ENCODE measurements around the gene APOBR. TPM values are rescaled to one million over a fixed set of nuclear protein-coding genes. Genes with fewer than 3 reads are reported as not detected.
"Not testable (repeated sequence)": the region's sequence is repeated elsewhere in the genome, so short reads cannot be mapped to it uniquely, and the experiment has no call there.

Gene APOBR
- total RNA-seq, 2 experiments from 2014 or later = 0.47 to 3.4 TPM

- H3K4me2 ChIP-seq (ENCODE audit: low read length) = no peak overlapping the region
- no peak for TF ChIP-seq EZH2phosphoT487 (IDR thresholded peaks at IDR 0.05; ENCODE audit: borderline replicate concordance, low read depth, low read length)
- TF ChIP-seq, protein P1, sequence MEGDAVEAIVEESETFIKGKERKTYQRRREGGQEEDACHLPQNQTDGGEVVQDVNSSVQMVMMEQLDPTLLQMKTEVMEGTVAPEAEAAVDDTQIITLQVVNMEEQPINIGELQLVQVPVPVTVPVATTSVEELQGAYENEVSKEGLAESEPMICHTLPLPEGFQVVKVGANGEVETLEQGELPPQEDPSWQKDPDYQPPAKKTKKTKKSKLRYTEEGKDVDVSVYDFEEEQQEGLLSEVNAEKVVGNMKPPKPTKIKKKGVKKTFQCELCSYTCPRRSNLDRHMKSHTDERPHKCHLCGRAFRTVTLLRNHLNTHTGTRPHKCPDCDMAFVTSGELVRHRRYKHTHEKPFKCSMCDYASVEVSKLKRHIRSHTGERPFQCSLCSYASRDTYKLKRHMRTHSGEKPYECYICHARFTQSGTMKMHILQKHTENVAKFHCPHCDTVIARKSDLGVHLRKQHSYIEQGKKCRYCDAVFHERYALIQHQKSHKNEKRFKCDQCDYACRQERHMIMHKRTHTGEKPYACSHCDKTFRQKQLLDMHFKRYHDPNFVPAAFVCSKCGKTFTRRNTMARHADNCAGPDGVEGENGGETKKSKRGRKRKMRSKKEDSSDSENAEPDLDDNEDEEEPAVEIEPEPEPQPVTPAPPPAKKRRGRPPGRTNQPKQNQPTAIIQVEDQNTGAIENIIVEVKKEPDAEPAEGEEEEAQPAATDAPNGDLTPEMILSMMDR (conservative IDR thresholded peaks at IDR 0.05; ENCODE audit: low read length) = no peak
- no peak overlapping the region for H3K4me3 ChIP-seq (ENCODE audit: low read depth, low read length, poor library complexity, severe bottlenecking)
- intact Hi-C loops (cut with micrococcal nuclease; ENCODE audit: unreplicated experiment) = no loop called here
- H3K27ac ChIP-seq (ENCODE audit: low read depth, low read length, poor library complexity, severe bottlenecking) = no peak overlapping the region
- ChIA-PET CTCF (ENCODE audit: unreplicated experiment) (no interaction called here), POLR2A (no interaction called here)
- H4K20me1 ChIP-seq (ENCODE audit: insufficient read depth, low read length) = no peaks in the 10 kb centered on the region
- H3K9me3 ChIP-seq (ENCODE audit: low read length) = no peaks in the 10 kb centered on the region
- no TSS peak for BruUV-seq (replicated peaks)
- H3K4me1 ChIP-seq (ENCODE audit: insufficient read depth, low read length, poor library complexity, severe bottlenecking) = peaks cover 3% of the 10 kb centered on the region
- no peaks in the 10 kb centered on the region for H3K79me2 ChIP-seq (ENCODE audit: insufficient read depth, low read depth, low read length)
- H3K36me3 ChIP-seq (ENCODE audit: insufficient read depth, low read length) = peaks cover 60% of the 10 kb centered on the region
- no peak for DNase-seq (ENCODE audit: low spot score)
- no peaks in the 10 kb centered on the region for H3K9me2 ChIP-seq (ENCODE audit: insufficient read depth, low read length)
- no peak overlapping the region for H2AFZ ChIP-seq (ENCODE audit: low read length)
These were observed 15.8 kb upstream of the APOBR start for GRCh38 chr16:28478506-28479180.

- intact Hi-C loops (cut with micrococcal nuclease; ENCODE audit: unreplicated experiment) = no loop called here
- TF ChIP-seq, protein P1 (conservative IDR thresholded peaks at IDR 0.05; ENCODE audit: low read length) = no peak
- H2AFZ ChIP-seq (ENCODE audit: low read length) = no peak overlapping the region
- no peaks in the 10 kb centered on the region for H3K9me2 ChIP-seq (ENCODE audit: insufficient read depth, low read length)
- peaks cover 46% of the 10 kb centered on the region for H3K36me3 ChIP-seq (ENCODE audit: insufficient read depth, low read length)
- no peaks in the 10 kb centered on the region for H3K4me1 ChIP-seq (ENCODE audit: insufficient read depth, low read length, poor library complexity, severe bottlenecking)
- no peak overlapping the region for H3K27ac ChIP-seq (ENCODE audit: low read depth, low read length, poor library complexity, severe bottlenecking)
- BruUV-seq (replicated peaks) = no TSS peak
- DNase-seq (ENCODE audit: low spot score) = no peak
- H3K79me2 ChIP-seq (ENCODE audit: insufficient read depth, low read depth, low read length) = no peaks in the 10 kb centered on the region
- H4K20me1 ChIP-seq (ENCODE audit: insufficient read depth, low read length) = no peaks in the 10 kb centered on the region
- CTCF ChIA-PET (ENCODE audit: unreplicated experiment) = no interaction called here
- no peaks in the 10 kb centered on the region for H3K9me3 ChIP-seq (ENCODE audit: low read length)
- H3K4me3 ChIP-seq (ENCODE audit: low read depth, low read length, poor library complexity, severe bottlenecking) = no peak overlapping the region
- POLR2A ChIA-PET = no interaction called here
- H3K4me2 ChIP-seq (ENCODE audit: low read length) = no peak overlapping the region
These were observed 12.4 kb upstream of the APOBR start for GRCh38 chr16:28482026-28482425.

GRCh38 chr16:28483361-28483760, 11.1 kb upstream of the APOBR start:
- intact Hi-C loops (cut with micrococcal nuclease; ENCODE audit: unreplicated experiment); H3K4me2 ChIP-seq (ENCODE audit: low read length); DNase-seq (ENCODE audit: low spot score); H4K20me1 ChIP-seq (ENCODE audit: insufficient read depth, low read length); H3K9me2 ChIP-seq (ENCODE audit: insufficient read depth, low read length); H3K27ac ChIP-seq (ENCODE audit: low read depth, low read length, poor library complexity, severe bottlenecking); BruUV-seq (replicated peaks); POLR2A ChIA-PET; H3K4me3 ChIP-seq (ENCODE audit: low read depth, low read length, poor library complexity, severe bottlenecking); H3K9me3 ChIP-seq (ENCODE audit: low read length); H3K4me1 ChIP-seq (ENCODE audit: insufficient read depth, low read length, poor library complexity, severe bottlenecking); H3K79me2 ChIP-seq (ENCODE audit: insufficient read depth, low read depth, low read length); H2AFZ ChIP-seq (ENCODE audit: low read length); CTCF ChIA-PET (ENCODE audit: unreplicated experiment): not testable (repeated sequence)
- peaks cover 45% of the 10 kb centered on the region for H3K36me3 ChIP-seq (ENCODE audit: insufficient read depth, low read length)

Measured in OCI-LY7 (cell line).